Astrocyte of the spinal cord (primary cell): ENCODE results near the gene TLCD3B.
A peak's percentile ranks its signal among the peaks of the same experiment; 100 is the strongest.

Experiments used
- DNase-seq: peaks from one replicate; pipeline ENCODE4 v3.0.0; 2011; ENCODE audit warnings: low read depth, low spot score
- H3K4me3 ChIP-seq: 2 replicates; pipeline ENCODE4 v1.5.1; 2011; ENCODE audit warnings: low read depth, mild to moderate bottlenecking, low read length, moderate library complexity
- in situ Hi-C: cut with HindIII; loops from 2 replicates; pipeline ENCODE4 v1.10.0; 2017; ENCODE audit warnings: low sequenced_read_pairs
- TF ChIP-seq, protein P1 (sequence below): IDR thresholded peaks from 2 replicates; pipeline ENCODE4 v1.5.1; 2012; ENCODE audit warnings: low read depth, mild to moderate bottlenecking, low read length, inconsistent platforms

TLCD3B gene

DNA sequence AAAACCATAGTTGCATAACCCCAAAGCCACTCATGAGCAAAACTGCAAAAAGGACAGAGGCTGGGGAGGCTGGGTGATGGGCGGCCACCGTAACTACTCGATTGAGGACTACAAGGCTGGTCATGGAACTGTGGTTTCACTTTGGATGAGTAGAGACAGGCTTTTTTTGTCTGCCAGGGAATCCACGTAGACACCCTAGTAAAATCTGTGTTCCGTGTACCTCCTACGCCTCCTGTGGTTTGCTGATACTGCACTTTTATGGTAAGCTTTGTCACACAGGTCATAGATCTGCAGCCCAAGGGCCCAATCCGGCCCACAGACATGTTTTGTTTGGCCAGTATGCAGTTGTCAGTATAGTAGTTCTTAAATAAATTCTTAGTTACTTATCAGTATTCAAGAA is 2.2 kb upstream of the TLCD3B start:
- in situ Hi-C loops: no loop called here
- no peak for DNase-seq
- TF ChIP-seq, protein P1, sequence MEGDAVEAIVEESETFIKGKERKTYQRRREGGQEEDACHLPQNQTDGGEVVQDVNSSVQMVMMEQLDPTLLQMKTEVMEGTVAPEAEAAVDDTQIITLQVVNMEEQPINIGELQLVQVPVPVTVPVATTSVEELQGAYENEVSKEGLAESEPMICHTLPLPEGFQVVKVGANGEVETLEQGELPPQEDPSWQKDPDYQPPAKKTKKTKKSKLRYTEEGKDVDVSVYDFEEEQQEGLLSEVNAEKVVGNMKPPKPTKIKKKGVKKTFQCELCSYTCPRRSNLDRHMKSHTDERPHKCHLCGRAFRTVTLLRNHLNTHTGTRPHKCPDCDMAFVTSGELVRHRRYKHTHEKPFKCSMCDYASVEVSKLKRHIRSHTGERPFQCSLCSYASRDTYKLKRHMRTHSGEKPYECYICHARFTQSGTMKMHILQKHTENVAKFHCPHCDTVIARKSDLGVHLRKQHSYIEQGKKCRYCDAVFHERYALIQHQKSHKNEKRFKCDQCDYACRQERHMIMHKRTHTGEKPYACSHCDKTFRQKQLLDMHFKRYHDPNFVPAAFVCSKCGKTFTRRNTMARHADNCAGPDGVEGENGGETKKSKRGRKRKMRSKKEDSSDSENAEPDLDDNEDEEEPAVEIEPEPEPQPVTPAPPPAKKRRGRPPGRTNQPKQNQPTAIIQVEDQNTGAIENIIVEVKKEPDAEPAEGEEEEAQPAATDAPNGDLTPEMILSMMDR: no peak
- no peak overlapping the region for H3K4me3 ChIP-seq

DNA sequence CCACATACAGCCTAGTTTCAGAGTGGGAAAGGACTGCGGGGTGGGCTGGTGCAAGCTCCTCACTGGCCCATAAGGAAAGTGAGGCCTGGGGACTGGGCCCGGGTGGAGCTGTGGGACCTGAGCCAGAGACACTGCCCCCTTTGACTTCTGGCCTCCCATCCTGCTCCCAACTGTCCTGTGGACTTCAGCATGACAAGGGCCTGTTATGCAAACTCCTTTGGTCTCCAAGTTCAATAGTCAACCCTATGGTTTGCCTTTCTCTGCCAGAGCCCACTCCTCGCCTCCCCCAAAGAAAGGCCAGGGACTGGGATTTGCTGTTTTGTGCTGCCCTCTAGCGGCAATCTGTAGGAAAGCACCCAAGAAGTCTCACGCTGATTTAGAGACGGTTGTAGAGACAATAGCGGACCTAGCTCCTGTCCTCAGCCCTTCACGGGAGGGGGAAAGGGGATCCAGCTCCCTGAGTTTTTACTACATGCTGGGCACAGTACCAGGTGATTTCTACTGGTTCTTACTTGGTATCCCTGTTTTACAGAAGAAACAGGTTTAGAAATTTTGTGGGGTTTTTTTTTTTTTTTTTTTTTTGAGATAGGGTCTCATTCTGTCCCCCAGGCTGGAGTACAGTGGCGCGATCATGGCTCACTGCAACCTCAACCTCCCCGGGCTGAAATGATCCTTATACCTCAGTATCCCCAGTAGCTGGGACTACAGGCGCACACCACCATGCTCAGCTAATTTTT is 1.2 kb upstream of the TLCD3B start:
- DNase-seq: peak; percentile 61
- TF ChIP-seq, protein P1: peak; percentile 80
- H3K4me3 ChIP-seq: no peak overlapping the region
- in situ Hi-C loops: no loop called here

DNA sequence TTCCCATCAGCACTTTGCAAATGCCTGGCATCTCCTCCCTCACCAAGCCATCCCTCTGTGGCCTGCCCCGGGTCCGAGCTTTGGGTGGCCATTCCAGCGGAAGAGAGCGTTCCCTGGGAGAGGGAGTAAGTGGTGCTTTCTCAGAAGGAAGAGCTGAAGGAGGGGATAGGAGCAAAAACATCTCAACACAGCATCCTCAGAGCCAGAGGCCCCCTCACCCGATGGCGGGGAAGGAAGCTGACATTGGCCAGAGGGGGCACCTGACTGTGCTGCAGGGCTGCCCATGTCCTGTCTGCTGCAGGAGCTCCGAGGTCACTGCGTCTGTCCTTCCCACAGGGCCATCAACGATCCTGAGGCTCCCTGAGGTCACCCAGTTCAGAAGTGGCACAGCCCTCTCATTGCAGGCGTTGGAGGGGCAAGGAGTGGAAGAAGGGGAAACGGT is 427 bp upstream of the TLCD3B start:
- in situ Hi-C loops: no loop called here
- TF ChIP-seq, protein P1: no peak
- no peak for DNase-seq
- H3K4me3 ChIP-seq: no peak overlapping the region

DNA sequence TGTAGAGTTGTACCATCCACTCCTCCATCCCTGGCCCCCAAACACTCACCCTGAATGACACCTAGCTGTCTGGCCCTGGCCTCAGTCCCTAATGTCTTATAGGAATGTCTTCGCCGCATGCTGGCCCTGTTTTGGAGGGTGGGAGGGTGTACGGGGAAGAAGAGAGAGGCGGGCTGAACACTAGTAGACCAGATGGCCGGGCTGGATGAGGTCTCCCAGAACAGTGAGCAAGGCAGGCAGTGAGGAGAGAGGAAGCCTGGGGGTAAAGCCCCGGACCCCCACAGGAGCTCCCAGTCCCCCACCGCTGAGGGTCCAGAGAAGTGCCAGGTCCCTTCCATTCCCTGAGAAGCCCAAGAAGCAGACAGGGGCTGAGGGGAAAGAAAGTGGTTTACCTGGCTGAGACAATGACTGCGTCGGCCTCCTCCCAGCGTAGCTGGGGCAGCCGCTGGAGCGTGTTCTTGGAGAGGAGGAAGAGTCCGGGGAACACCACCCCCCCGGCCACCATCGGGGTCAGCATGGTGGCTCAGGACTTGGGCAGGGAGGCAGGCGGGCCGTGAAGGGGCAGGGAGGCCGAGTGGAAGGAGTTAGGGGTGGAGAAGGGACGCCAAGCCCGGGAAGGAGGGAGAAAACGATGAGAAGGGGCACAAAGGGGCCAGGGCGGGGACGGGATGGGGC is 923 bp downstream of the TLCD3B start:
- DNase-seq: no peak
- no peak overlapping the region for H3K4me3 ChIP-seq
- TF ChIP-seq, protein P1: no peak
- in situ Hi-C loops: no loop called here

DNA sequence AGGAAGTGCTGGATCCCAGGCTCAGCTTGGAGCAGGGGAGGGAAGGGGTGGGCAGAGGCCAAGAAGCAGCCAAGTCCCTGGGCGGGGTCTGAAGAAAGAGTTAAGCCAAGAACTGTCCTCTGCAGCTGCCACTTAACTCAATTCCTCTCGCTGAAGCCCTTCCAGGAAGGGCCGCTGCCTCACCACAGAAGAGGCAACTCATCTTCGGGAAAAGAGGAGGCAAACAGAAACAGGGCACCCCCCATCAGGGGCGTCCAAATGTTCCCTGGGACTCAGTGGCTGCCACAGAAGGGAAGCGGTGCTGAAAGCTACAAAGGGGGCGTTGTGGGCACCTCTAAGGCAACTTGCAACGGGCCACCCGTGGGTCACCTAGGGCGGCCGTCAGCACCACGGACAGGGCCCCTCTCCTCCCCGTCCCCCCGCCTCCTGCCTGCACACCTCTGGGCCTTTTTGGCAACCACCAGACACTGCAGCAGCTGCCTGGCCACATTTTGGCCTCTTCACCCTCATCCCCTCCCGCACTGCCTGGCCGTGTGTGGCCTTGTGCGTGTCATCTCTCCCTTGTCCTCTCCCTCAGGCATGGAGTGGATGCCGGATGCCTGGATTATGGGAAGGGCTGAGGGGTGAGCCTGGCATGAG is 2.5 kb downstream of the TLCD3B start:
- in situ Hi-C loops: no loop called here
- TF ChIP-seq, protein P1: no peak
- DNase-seq: no peak
- no peak overlapping the region for H3K4me3 ChIP-seq

DNA sequence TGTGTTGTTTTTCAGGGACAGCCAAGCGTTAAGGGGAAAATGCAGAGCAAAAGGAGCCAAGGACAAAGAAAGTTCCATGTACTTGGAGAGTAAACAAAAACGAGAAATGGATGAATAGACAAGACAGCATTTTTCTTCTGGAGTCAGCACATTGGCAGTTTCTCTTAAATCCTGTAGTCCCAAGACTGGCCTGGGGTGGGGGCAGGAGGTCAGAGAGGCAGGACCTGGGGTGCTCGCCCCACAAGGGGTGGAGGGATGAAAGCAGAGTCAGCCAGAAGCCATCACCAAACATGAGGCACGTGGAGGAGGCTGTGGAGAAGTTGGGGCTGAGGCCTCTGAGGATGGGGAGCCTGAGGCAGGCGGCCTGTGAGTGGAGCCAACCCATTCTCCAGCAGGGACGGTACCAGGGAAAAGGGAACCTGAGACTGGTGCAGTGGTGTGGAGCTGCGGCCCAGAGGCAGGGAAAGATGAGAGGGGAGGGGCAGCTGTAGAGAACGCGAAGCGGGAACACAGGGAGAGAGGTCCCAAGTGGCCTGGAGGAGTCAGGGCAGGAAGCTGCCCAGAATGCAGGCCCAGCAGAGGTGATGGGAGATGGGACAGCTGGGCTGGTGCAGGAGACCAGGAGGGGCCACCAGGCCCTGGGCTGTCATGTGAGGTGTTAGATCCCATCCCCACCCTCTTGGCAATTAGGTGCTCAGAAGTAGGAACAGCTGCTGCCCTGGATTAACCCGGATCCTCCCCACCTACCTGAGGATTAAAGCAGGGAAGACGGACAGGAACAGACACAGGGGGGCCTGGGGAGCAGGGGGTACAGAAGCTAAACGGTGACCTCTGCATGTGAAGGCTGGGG is 3.3 kb downstream of the TLCD3B start:
- TF ChIP-seq, protein P1: no peak
- no peak overlapping the region for H3K4me3 ChIP-seq
- in situ Hi-C loops: no loop called here
- no peak for DNase-seq
